Bone marrow (tissue), 2 donors: Measurements from ENCODE around the gene CD24.
A peak's percentile ranks its signal among the peaks of the same experiment; 100 is the strongest.
"Not testable (repeated sequence)": the region's sequence is repeated elsewhere in the genome, so short reads cannot be mapped to it uniquely, and the experiment has no call there.

Source experiments
- DNase-seq, 2 donors: peaks; one replicate each; lab custom pipeline; 2025; lab: John Stamatoyannopoulos, UW

The CD24 gene

GRCh38 chr6:106974336-106974998 lies at the start of gene CD24:
CD24 (minus strand) TSS chr6:106974729; CDS start chr6:106974646, 83 bp downstream.
- DNase-seq: no peak

- no peak for DNase-seq
These were observed 47.1 kb upstream of the CD24 start for GRCh38 chr6:107021446-107022185.

- no peak for DNase-seq
These were observed 45.7 kb upstream of the CD24 start for GRCh38 chr6:107020239-107020638.

- DNase-seq: not testable (repeated sequence)
These were observed 45.1 kb upstream of the CD24 start for GRCh38 chr6:107019628-107020027.

GRCh38 chr6:107019047-107019446 lies 44.5 kb upstream of the CD24 start:
- no peak for DNase-seq

GRCh38 chr6:107009499-107009898 lies 35.0 kb upstream of the CD24 start:
- DNase-seq: no peak

- peak in 1 of 2 donors; percentile 11 for DNase-seq
These were observed 23.0 kb upstream of the CD24 start for GRCh38 chr6:106997392-106998158.

- DNase-seq: no peak
These were observed 21.1 kb upstream of the CD24 start for GRCh38 chr6:106995640-106996039.

GRCh38 chr6:106989737-106990136 lies 15.2 kb upstream of the CD24 start:
- not testable (repeated sequence) for DNase-seq

GRCh38 chr6:106988664-106989063 lies 14.1 kb upstream of the CD24 start:
- DNase-seq: no peak

- no peak for DNase-seq
These were observed 7.4 kb upstream of the CD24 start for GRCh38 chr6:106981926-106982325.

- DNase-seq: no peak
These were observed 6.4 kb upstream of the CD24 start for GRCh38 chr6:106980926-106981325.

- DNase-seq: peak; percentile 40 to 57
These were observed 4.9 kb upstream of the CD24 start for GRCh38 chr6:106979435-106979884.

GRCh38 chr6:106977246-106977645 lies 2.7 kb upstream of the CD24 start:
- no peak for DNase-seq

GRCh38 chr6:106976270-106976669 lies 1.7 kb upstream of the CD24 start:
- no peak for DNase-seq

- DNase-seq: no peak
These were observed 1.2 kb upstream of the CD24 start for GRCh38 chr6:106975738-106976064.

- DNase-seq: peak in 1 of 2 donors; percentile 20
These were observed 639 bp upstream of the CD24 start for GRCh38 chr6:106974999-106975737.

GRCh38 chr6:106973836-106974335 lies 643 bp downstream of the CD24 start:
- no peak for DNase-seq

GRCh38 chr6:106973018-106973835 lies 1.3 kb downstream of the CD24 start:
- no peak for DNase-seq

- DNase-seq: no peak
These were observed 2.0 kb downstream of the CD24 start for GRCh38 chr6:106972500-106972899.

- not testable (repeated sequence) for DNase-seq
These were observed 3.8 kb downstream of the CD24 start for GRCh38 chr6:106970769-106971168.
